HK-2 (cell line): Measurements from ENCODE around the gene WNT4.

ENCODE experiments used
- DNase-seq: peaks from one replicate; pipeline ENCODE4 v3.0.0-alpha.2; 2018; ENCODE audit not compliant: unreplicated experiment

The WNT4 gene

GRCh38 chr1:22163564-22163963 lies 20.7 kb upstream of the WNT4 start:
- no peak for DNase-seq

- no peak for DNase-seq
These were observed 20.2 kb upstream of the WNT4 start for GRCh38 chr1:22163137-22163536.

- DNase-seq, result no peak
These were observed 17.0 kb upstream of the WNT4 start for GRCh38 chr1:22159891-22160290.

- DNase-seq, result no peak
These were observed 15.8 kb upstream of the WNT4 start for GRCh38 chr1:22158654-22159053.

- DNase-seq, result no peak
These were observed 14.6 kb upstream of the WNT4 start for GRCh38 chr1:22157359-22157966.

- DNase-seq, result no peak
These were observed 12.6 kb upstream of the WNT4 start for GRCh38 chr1:22155517-22155916.

- no peak for DNase-seq
These were observed 11.7 kb upstream of the WNT4 start for GRCh38 chr1:22154626-22155025.

- DNase-seq, result no peak
These were observed 11.0 kb upstream of the WNT4 start for GRCh38 chr1:22153660-22154437.

- DNase-seq, result no peak
These were observed 8.0 kb upstream of the WNT4 start for GRCh38 chr1:22150923-22151322.

GRCh38 chr1:22142315-22143064 lies 407 bp downstream of the WNT4 start:
- no peak for DNase-seq

GRCh38 chr1:22141554-22142314 lies 1.2 kb downstream of the WNT4 start:
- DNase-seq, result no peak

GRCh38 chr1:22140694-22141093 lies 2.2 kb downstream of the WNT4 start:
- no peak for DNase-seq

GRCh38 chr1:22139817-22140216 lies 3.1 kb downstream of the WNT4 start:
- no peak for DNase-seq

- DNase-seq, result no peak
These were observed 3.8 kb downstream of the WNT4 start for GRCh38 chr1:22139066-22139594.

- no peak for DNase-seq
These were observed 5.7 kb downstream of the WNT4 start for GRCh38 chr1:22137004-22137720.

GRCh38 chr1:22133931-22134324 lies 9.0 kb downstream of the WNT4 start:
- DNase-seq, result no peak

- DNase-seq, result no peak
These were observed 9.5 kb downstream of the WNT4 start for GRCh38 chr1:22133247-22133930.

GRCh38 chr1:22132517-22133235 lies 10.2 kb downstream of the WNT4 start:
- DNase-seq, result peak; percentile 72

GRCh38 chr1:22131875-22132486 lies 10.9 kb downstream of the WNT4 start:
- DNase-seq, result peak; percentile 59
